Chondrocyte (in vitro differentiated cells): ENCODE data around the gene ILF2. TPM values are rescaled to one million over a fixed set of nuclear protein-coding genes. Genes with fewer than 3 reads are reported as not detected.

Experiments used
- DNase-seq: peaks from one replicate; pipeline ENCODE4 v3.0.0; 2021; ENCODE audit warnings: mixed read lengths, low spot score
- H3K27ac Mint-ChIP-seq: one replicate; pipeline ENCODE4 v1.8.0; 2021; ENCODE audit warnings: mild to moderate bottlenecking, moderate library complexity, mixed read lengths; ENCODE audit not compliant: unreplicated experiment
- H3K27me3 Mint-ChIP-seq: 2 replicates; pipeline ENCODE4 v1.8.0; 2021; ENCODE audit warnings: low read depth, mixed read lengths
- H3K36me3 Mint-ChIP-seq: 2 replicates; pipeline ENCODE4 v1.8.0; 2021; ENCODE audit warnings: low read depth, mixed read lengths
- H3K4me1 Mint-ChIP-seq: 2 replicates; pipeline ENCODE4 v1.8.0; 2021; ENCODE audit warnings: low read depth, mild to moderate bottlenecking, mixed read lengths
- H3K4me3 Mint-ChIP-seq: one replicate; pipeline ENCODE4 v1.8.0; 2021; ENCODE audit warnings: mild to moderate bottlenecking, moderate library complexity, mixed read lengths; ENCODE audit not compliant: unreplicated experiment
- H3K9me3 Mint-ChIP-seq: 2 replicates; pipeline ENCODE4 v1.8.0; 2021; ENCODE audit warnings: low read depth, mixed read lengths
- CTCF ChIP-seq: fragments of 200-600 bp; sonication (generic); IDR thresholded peaks from 2 replicates; pipeline ENCODE4 v1.5.0; 2021; ENCODE audit warnings: antibody characterized with exemption, mild to moderate bottlenecking, moderate library complexity
- total RNA-seq: library from RNA; stranded (reverse); gene quantifications from 3 replicates; pipeline ENCODE4 v1.2.1, GENCODE V29; 2021

Gene ILF2
- total RNA-seq, 1 donor from 2014 or later: 122 TPM

DNA sequence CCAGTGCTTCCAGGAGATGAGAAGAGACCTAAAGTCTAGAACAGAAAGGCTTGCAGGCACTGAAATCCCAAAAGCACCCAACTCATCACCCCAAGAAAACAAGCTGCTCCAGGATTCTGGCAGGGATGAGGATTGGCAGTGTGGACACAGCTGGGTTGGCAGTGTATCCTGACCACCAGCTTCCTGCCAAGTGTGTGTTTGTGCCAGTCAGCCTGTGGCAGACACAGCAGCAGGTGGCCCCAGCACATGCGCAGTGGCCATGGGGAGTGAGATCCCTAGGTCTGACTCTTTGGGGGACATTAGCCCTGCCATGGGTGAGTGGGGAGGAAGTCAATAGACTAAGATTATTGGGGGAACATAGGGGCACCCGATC, 20.9 kb downstream of the ILF2 start:
- Mint-ChIP-seq H3K4me3 (no peak overlapping the region), H3K4me1 (peaks cover 7% of the 10 kb centered on the region), H3K9me3 (no peaks in the 10 kb centered on the region), H3K36me3 (peaks cover 12% of the 10 kb centered on the region), H3K27ac (peak overlapping the region; percentile 76), H3K27me3 (no peaks in the 10 kb centered on the region)
- no peak for TF ChIP-seq CTCF
- peak; percentile 49 for DNase-seq

- peaks cover 7% of the 10 kb centered on the region for H3K4me1 Mint-ChIP-seq
- peaks cover 16% of the 10 kb centered on the region for H3K36me3 Mint-ChIP-seq
- H3K9me3 Mint-ChIP-seq: no peaks in the 10 kb centered on the region
- TF ChIP-seq CTCF: no peak
- peak overlapping the region; percentile 76 for H3K27ac Mint-ChIP-seq
- peak; percentile 47 for DNase-seq
- no peak overlapping the region for H3K4me3 Mint-ChIP-seq
- H3K27me3 Mint-ChIP-seq: no peaks in the 10 kb centered on the region
These were observed 21.5 kb downstream of the ILF2 start for GRCh38 chr1:153649137-153649862.

DNA sequence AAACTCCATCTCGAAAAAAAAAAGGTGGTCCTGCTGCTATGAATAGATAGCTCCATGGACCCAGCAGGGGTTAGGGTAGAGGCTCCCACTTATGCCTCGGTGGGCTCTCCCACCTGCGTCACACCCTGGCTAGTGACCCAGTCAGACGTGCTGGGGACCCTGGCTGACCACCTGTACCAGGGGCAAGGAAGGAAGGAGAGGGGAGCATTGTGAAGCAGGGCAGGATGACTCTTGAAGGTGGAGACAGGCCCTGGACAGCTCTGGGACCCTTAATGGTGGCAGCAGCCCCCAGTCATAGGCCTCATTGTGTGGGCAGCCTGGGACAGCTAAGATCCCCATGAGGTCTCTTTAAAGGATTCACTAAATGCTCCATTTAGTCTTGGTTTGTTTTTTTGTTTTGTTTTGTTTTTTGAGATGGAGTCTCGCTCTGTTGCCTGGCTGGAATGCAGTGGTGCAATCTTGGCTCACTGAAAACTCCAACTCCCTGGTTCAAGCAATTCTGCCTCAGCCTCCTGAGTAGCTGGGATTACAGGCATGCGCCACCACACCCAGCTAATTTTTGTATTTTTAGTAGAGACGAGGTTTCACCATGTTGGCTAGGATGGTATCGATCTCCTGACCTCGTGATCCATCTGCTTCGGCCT, 22.7 kb downstream of the ILF2 start:
- peak; percentile 56 for DNase-seq
- H3K4me3 Mint-ChIP-seq: no peak overlapping the region
- H3K27ac Mint-ChIP-seq: no peak overlapping the region
- no peak for TF ChIP-seq CTCF
- H3K4me1 Mint-ChIP-seq: peaks cover 6% of the 10 kb centered on the region
- no peaks in the 10 kb centered on the region for H3K27me3 Mint-ChIP-seq
- H3K36me3 Mint-ChIP-seq: peaks cover 27% of the 10 kb centered on the region
- no peaks in the 10 kb centered on the region for H3K9me3 Mint-ChIP-seq

DNA sequence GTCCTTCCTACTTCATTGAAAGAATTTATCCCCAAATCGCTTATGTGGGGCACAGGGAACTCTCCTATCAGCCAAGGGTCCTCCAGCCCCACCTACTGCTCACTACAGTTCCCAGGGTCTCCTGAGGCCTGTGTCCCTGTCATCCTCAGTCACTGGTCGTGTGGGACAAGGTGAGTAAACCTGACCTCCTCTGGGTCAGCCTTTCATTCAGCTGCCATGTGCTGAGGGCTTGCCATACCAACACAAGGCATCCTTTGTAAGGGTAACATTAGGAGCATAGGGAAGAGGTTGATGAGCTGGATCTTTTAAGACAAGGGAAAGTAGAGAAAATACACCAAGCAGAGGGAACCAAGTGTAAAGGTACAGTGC, 23.5 kb downstream of the ILF2 start:
- H3K4me1 Mint-ChIP-seq: no peaks in the 10 kb centered on the region
- H3K36me3 Mint-ChIP-seq: peaks cover 33% of the 10 kb centered on the region
- no peaks in the 10 kb centered on the region for H3K9me3 Mint-ChIP-seq
- TF ChIP-seq CTCF: no peak
- no peaks in the 10 kb centered on the region for H3K27me3 Mint-ChIP-seq
- H3K27ac Mint-ChIP-seq: no peak overlapping the region
- H3K4me3 Mint-ChIP-seq: no peak overlapping the region
- peak; percentile 21 for DNase-seq

GRCh38 chr1:153646672-153647345, 24.0 kb downstream of the ILF2 start:
- Mint-ChIP-seq H3K4me1 (no peaks in the 10 kb centered on the region), H3K36me3 (peaks cover 37% of the 10 kb centered on the region), H3K4me3 (no peak overlapping the region), H3K9me3 (no peaks in the 10 kb centered on the region), H3K27me3 (no peaks in the 10 kb centered on the region), H3K27ac (no peak overlapping the region)
- no peak for TF ChIP-seq CTCF
- DNase-seq: peak; percentile 12
